AG04449 (cell line): ENCODE results near the gene GRIK2.
A peak's percentile ranks its signal among the peaks of the same experiment; 100 is the strongest.

Experiments
- CTCF ChIA-PET: fragments of 350-600 bp; formaldehyde crosslinking; extraction: SDS; loops from one replicate; lab custom pipeline; 2021; ENCODE audit warnings: antibody characterized with exemption; lab: Yijun Ruan, JAX
- POLR2A ChIA-PET: fragments of 400-600, 350-600 bp; formaldehyde crosslinking; extraction: SDS; loops from one replicate; lab custom pipeline; 2020; ENCODE audit warnings: antibody characterized with exemption, inconsistent platforms; lab: Yijun Ruan, JAX
- DNase-seq: peaks from one replicate; pipeline ENCODE4 v3.0.0-alpha.2; 2010; ENCODE audit warnings: low read depth, low spot score
- H3K4me3 ChIP-seq: 2 replicates; pipeline ENCODE4 v1.5.1; 2011; ENCODE audit warnings: low read depth, mild to moderate bottlenecking, control low read depth, low read length
- TF ChIP-seq, protein P1 (sequence below): IDR thresholded peaks from one replicate; pipeline ENCODE4 v1.5.1; 2011; ENCODE audit warnings: mild to moderate bottlenecking, moderate library complexity, low read length, control low read depth, inconsistent platforms; ENCODE audit not compliant: insufficient read depth; ENCODE audit errors: missing control alignments

Gene GRIK2

DNA sequence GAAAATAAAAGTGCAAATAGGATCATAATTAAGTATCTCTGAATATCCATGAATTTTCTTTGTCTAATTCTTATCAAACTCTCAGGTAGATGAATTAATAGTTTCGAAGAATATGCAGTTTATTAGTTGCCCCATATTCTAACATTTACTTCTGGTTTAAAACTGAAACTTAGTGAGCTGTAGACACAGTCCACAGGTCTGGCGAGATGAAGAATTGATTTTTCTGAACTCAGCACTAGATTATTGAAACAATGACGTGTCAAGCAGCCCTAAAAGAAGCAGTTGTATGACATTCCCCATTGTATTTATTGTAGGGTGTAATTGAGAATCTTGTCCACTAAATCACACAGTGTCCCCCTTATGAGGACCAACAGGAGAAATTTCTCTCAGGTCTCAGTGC, 407.1 kb downstream of the GRIK2 start:
- ChIA-PET CTCF (no interaction called here), POLR2A (no interaction called here)
- DNase-seq = no peak
- no peak overlapping the region for H3K4me3 ChIP-seq
- TF ChIP-seq, protein P1, sequence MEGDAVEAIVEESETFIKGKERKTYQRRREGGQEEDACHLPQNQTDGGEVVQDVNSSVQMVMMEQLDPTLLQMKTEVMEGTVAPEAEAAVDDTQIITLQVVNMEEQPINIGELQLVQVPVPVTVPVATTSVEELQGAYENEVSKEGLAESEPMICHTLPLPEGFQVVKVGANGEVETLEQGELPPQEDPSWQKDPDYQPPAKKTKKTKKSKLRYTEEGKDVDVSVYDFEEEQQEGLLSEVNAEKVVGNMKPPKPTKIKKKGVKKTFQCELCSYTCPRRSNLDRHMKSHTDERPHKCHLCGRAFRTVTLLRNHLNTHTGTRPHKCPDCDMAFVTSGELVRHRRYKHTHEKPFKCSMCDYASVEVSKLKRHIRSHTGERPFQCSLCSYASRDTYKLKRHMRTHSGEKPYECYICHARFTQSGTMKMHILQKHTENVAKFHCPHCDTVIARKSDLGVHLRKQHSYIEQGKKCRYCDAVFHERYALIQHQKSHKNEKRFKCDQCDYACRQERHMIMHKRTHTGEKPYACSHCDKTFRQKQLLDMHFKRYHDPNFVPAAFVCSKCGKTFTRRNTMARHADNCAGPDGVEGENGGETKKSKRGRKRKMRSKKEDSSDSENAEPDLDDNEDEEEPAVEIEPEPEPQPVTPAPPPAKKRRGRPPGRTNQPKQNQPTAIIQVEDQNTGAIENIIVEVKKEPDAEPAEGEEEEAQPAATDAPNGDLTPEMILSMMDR = no peak

DNA sequence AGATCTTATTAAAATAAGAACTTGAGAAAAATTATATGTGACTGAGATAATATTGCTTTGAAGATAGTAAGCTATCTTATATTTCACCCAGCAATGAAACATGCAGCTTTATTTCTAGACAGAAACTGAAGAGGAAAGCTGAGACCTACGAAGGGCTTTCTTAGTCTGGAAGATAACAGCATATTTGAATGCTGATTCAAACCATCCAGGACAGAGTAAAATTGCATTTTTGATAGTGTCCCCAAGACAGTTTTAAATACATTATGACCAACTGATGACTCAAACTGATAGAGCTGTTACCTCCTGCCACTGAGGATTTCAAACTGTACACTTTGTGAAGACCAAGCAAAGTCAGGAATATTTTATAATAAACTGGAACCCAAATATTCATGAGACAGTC, 409.6 kb downstream of the GRIK2 start:
- H3K4me3 ChIP-seq = no peak overlapping the region
- no peak for DNase-seq
- POLR2A ChIA-PET = no interaction called here
- TF ChIP-seq, protein P1 = no peak
- CTCF ChIA-PET = no interaction called here

DNA sequence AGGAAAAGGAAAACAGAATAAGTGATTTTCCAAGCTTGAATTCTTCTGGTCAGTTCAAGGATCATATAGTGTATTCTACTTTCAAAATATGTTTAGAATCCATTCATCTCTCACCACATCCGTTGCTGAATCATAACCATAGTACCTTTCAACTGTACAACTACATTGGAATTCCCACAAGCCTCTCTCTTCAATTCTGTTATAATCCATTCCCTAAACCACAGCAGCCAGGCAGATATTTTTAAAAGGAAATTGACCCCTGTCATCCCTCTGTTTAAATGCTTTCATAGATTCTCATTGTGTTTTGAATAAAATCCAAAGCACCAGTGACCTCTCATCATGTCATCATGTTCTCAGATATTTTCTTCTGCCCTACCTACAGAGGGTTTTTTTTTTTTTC, 412.7 kb downstream of the GRIK2 start:
- POLR2A ChIA-PET = no interaction called here
- TF ChIP-seq, protein P1 = no peak
- CTCF ChIA-PET = no interaction called here
- peak; percentile 47 for DNase-seq
- H3K4me3 ChIP-seq = no peak overlapping the region

DNA sequence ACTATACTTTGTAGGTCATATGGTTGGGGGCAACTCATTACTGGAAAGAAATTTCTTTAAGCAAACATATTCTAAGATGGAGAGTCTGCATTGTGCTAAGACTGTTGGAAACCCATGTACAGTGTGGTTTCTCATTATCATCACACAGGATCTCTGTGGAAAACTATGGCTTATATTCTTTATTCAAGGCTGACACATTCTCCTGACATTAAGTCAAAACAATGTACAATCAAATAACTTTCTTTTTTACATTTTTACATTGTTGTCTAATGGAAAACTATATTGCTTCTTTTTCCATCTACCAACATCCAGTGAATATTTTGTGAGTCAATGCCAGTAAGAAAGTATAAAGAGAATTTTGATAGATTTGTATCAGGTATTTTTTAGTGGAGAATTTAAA, 417.6 kb downstream of the GRIK2 start:
- DNase-seq = no peak
- POLR2A ChIA-PET = no interaction called here
- TF ChIP-seq, protein P1 = no peak
- CTCF ChIA-PET = no interaction called here
- no peak overlapping the region for H3K4me3 ChIP-seq

DNA sequence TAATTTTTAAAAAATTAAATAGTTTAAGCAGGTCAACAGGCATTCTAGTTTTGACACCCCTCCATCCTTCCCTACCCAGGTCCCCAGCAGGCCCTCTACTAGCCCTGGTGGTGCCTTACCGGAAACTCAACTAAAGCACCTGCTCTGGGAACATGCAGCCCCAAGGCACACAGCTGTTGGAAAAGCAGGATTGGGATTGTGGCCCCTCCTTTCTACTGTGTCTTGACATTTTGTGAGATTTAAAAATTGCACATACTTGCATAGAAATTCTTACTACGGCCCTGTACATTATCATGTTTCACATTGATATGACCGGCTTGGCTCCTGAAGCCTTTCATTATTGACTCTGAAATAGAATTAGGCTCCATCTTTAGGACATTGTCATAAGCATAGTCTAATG, 423.2 kb downstream of the GRIK2 start:
- POLR2A ChIA-PET = no interaction called here
- TF ChIP-seq, protein P1 = no peak
- no peak for DNase-seq

DNA sequence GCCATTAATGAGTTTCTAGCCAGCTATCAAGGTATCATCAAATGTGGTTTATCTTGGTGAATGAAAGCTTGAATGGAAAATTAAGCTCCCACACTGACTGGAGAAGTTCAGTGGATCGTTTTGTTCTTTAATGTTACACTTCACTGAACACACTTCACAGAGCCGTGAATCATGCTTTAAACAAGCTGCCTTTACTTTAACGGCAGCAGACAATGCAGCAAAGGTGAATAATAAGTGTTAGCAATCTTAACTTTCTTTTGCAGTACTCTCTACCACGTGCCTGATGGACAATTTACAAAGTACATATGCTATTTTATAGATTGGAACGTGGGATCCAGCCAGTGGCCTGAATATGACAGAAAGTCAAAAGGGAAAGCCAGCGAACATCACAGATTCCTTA, 424.5 kb downstream of the GRIK2 start:
- H3K4me3 ChIP-seq = no peak overlapping the region
- POLR2A ChIA-PET = no interaction called here
- no peak for DNase-seq
- TF ChIP-seq, protein P1 = no peak
- CTCF ChIA-PET = no interaction called here

More for the DNA sequence above, 423.2 kb downstream of the GRIK2 start:
- H3K4me3 ChIP-seq = no peak overlapping the region
- CTCF ChIA-PET = no interaction called here
